ENCODE measurements around the gene AP2M1.

Gene AP2M1

DNA sequence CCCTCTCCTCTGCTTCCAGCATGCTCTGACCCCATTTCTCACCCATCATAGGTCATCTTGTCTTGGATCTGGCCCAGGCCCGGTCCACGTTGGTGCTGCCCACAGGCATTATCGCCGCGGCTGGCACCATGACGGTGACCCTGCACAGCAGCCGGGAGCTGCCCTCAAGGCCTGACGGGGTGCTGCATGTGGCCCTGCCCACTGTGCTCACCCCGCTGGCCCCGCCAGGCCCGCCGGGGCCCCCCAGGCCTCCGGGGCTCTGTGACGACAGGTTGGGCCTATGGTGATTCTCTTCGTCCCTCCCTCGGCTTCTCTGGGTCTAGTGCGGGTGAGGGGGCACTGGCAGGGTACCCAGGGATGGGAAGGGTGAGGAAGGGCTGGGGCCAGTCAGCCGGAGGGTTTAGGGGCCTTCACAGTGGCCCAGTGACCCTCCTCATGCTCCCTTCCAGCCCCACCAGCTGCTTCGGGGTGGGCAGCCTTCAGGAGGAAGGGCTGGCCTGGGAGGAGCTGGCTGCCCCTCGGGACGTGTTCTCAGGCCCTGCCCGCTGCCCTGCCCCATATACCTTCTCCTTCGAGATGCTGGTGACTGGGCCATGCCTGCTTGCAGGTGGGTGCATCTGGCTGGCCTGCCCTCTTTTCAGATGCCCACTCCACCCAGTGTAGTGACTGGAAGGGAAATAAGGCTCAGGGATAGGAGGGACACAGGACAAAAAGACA is 58.6 kb downstream of the AP2M1 start:
- TF ChIP-seq, protein P1, sequence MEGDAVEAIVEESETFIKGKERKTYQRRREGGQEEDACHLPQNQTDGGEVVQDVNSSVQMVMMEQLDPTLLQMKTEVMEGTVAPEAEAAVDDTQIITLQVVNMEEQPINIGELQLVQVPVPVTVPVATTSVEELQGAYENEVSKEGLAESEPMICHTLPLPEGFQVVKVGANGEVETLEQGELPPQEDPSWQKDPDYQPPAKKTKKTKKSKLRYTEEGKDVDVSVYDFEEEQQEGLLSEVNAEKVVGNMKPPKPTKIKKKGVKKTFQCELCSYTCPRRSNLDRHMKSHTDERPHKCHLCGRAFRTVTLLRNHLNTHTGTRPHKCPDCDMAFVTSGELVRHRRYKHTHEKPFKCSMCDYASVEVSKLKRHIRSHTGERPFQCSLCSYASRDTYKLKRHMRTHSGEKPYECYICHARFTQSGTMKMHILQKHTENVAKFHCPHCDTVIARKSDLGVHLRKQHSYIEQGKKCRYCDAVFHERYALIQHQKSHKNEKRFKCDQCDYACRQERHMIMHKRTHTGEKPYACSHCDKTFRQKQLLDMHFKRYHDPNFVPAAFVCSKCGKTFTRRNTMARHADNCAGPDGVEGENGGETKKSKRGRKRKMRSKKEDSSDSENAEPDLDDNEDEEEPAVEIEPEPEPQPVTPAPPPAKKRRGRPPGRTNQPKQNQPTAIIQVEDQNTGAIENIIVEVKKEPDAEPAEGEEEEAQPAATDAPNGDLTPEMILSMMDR (IDR thresholded peaks at IDR 0.05; ENCODE audit: extremely low read depth, missing control alignments), result no peak
- DNase-seq (ENCODE audit: low spot score), result no peak

Measured in GM20000 (cell line).